ENCODE data around the gene SND1.

Gene SND1

GRCh38 chr7:128067983-128068382 is 416.0 kb downstream of the SND1 start:
- TF ChIP-seq CTCF (IDR thresholded peaks at IDR 0.05; ENCODE audit: low read depth, low read length, missing control alignments), result no peak
- no peak for DNase-seq (ENCODE audit: low read depth)
- no peak overlapping the region for H3K4me3 ChIP-seq (ENCODE audit: low read depth, low read length)
- in situ Hi-C loops (cut with HindIII; ENCODE audit: low sequenced_read_pairs), result no loop called here

DNA sequence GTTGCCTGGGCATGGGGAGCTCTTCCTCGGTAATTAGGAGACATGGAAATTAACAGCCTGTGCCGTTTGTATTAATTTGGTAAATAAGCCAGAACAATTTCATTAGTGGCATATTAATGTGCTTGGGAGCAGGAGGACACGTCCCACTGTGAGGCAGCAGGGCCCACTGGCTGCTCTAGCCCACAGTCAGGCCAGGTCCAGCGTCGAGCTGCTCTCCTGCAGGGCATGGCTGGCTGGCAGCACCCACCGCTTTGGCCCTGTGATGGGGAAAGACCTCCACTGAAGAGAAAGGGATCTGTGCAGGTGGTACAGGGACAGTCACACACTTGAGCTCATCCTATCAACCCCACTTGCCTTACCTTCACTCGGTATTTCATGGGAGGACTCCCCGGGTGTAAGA is 416.8 kb downstream of the SND1 start:
- TF ChIP-seq CTCF (IDR thresholded peaks at IDR 0.05; ENCODE audit: low read depth, low read length, missing control alignments), result no peak
- H3K4me3 ChIP-seq (ENCODE audit: low read depth, low read length), result no peak overlapping the region
- DNase-seq (ENCODE audit: low read depth), result no peak
- in situ Hi-C loops (cut with HindIII; ENCODE audit: low sequenced_read_pairs), result no loop called here

GRCh38 chr7:128069373-128070364 is 417.7 kb downstream of the SND1 start:
- H3K4me3 ChIP-seq (ENCODE audit: low read depth, low read length), result no peak overlapping the region
- no peak for TF ChIP-seq CTCF (IDR thresholded peaks at IDR 0.05; ENCODE audit: low read depth, low read length, missing control alignments)
- DNase-seq (ENCODE audit: low read depth), result no peak
- in situ Hi-C loops (cut with HindIII; ENCODE audit: low sequenced_read_pairs), result no loop called here

DNA sequence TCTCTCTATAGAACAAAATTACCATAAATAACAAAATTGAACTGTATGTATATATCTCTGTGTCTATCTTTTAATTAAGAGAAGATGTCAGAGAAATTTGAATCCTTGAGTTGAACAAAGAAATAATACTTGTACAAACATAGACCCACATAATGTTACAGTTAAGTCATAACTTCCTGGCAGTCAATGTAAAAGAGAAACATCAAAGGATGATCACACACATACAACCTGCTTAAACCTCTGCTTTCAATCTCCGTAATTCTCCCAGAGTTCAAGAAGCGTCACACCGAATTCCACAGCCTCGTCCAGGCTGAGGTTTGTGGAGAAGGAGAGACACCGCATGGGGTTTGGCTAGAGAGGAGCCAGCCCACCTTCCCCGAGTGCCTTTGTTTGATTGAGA is 419.4 kb downstream of the SND1 start:
- TF ChIP-seq CTCF (IDR thresholded peaks at IDR 0.05; ENCODE audit: low read depth, low read length, missing control alignments), result no peak
- in situ Hi-C loops (cut with HindIII; ENCODE audit: low sequenced_read_pairs), result no loop called here
- H3K4me3 ChIP-seq (ENCODE audit: low read depth, low read length), result no peak overlapping the region
- no peak for DNase-seq (ENCODE audit: low read depth)

DNA sequence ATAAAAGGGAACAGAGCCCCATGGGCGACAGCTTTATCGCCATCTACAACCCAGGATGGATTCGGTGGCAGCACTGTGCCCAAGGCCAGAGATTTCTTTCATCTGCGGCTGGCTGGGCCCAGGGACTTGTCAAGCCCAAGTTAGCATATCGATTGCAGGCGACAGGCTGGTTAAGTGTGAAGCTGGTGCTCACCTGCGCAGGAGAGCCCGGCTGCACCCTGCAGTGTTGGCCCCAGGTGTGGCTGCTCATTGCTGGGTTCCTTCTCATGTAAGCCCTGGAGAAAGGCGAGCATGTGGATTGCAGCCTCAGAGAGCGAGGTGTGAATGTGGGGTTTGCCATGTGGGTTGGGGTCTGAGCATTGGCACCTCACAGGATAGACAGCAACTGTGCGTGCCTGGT is 419.8 kb downstream of the SND1 start:
- TF ChIP-seq CTCF (IDR thresholded peaks at IDR 0.05; ENCODE audit: low read depth, low read length, missing control alignments), result no peak
- in situ Hi-C loops (cut with HindIII; ENCODE audit: low sequenced_read_pairs), result no loop called here
- DNase-seq (ENCODE audit: low read depth), result no peak

GRCh38 chr7:128073671-128074310 is 421.8 kb downstream of the SND1 start:
- TF ChIP-seq CTCF (IDR thresholded peaks at IDR 0.05; ENCODE audit: low read depth, low read length, missing control alignments), result no peak
- no peak for DNase-seq (ENCODE audit: low read depth)
- no peak overlapping the region for H3K4me3 ChIP-seq (ENCODE audit: low read depth, low read length)
- in situ Hi-C loops (cut with HindIII; ENCODE audit: low sequenced_read_pairs), result no loop called here

More for the DNA sequence above, 419.8 kb downstream of the SND1 start:
- H3K4me3 ChIP-seq (ENCODE audit: low read depth, low read length), result no peak overlapping the region

All from astrocyte of the cerebellum (primary cell).